Keratinocyte (primary cell): ENCODE measurements around the gene DEFB132.

ENCODE experiments used
- CTCF ChIP-seq, 3 experiments: IDR thresholded peaks in 1 of 3; conservative IDR thresholded peaks in 1 of 3; optimal IDR thresholded peaks in 1 of 3; 2 replicates in 2 of 3; 3 replicates in 1 of 3; pipeline versions ENCODE3 to v1.5.1; 2011; ENCODE audit warnings: low read length in 3 of 3, mild to moderate bottlenecking in 3 of 3, moderate library complexity in 2 of 3, control low read depth in 1 of 3, inconsistent platforms in 1 of 3; ENCODE audit not compliant: insufficient read depth in 2 of 3; ENCODE audit errors: extremely low read depth in 1 of 3
- EZH2 ChIP-seq: IDR thresholded peaks from one replicate; pipeline ENCODE4 v1.6.1; 2012; ENCODE audit warnings: inconsistent platforms, mild to moderate bottlenecking, low read length, moderate library complexity

- TF ChIP-seq CTCF (optimal IDR thresholded peaks at IDR 0.05 in 1 of 3, IDR thresholded peaks at IDR 0.05 in 1 of 3, conservative IDR thresholded peaks at IDR 0.05 in 1 of 3; ENCODE audit: extremely low read depth in 1 of 3, insufficient read depth in 2 of 3, low read length in 3 of 3) (peak; percentile 42 to 76 (median 61)), EZH2 (no peak)
Measured at GRCh38 chr20:235891-236290, 21.6 kb upstream of the DEFB132 start.
